Sigmoid colon (tissue), 4 donors: ENCODE data around the gene ARID5B.

Experiments used
- CTCF ChIP-seq, 4 experiments: fragments of 450-650 bp in 3 of 4; fragments of 200-600 bp in 1 of 4; IDR thresholded peaks; one replicate each; pipeline ENCODE4 v1.5.1; 2016 to 2019; ENCODE audit warnings: antibody characterized with exemption in 4 of 4, mild to moderate bottlenecking in 3 of 4, moderate library complexity in 2 of 4
- POLR2A ChIP-seq, 2 donors: fragments of 450-650 bp; IDR thresholded peaks; one replicate each; pipeline ENCODE4 v1.6.1; 2016; ENCODE audit warnings: antibody characterized with exemption in 2 of 2, mild to moderate bottlenecking in 2 of 2, moderate library complexity in 2 of 2
- POLR2AphosphoS5 ChIP-seq, 4 donors: sonication (generic); formaldehyde crosslinking; IDR thresholded peaks; one replicate each; pipeline ENCODE4 v1.6.1; 2017; ENCODE audit warnings: antibody characterized with exemption in 4 of 4

- TF ChIP-seq CTCF (IDR thresholded peaks at IDR 0.05), result no peak
- TF ChIP-seq POLR2AphosphoS5 (IDR thresholded peaks at IDR 0.05), result no peak
- TF ChIP-seq POLR2A (IDR thresholded peaks at IDR 0.05), result no peak
These were observed 157.4 kb downstream of the ARID5B start for GRCh38 chr10:62058896-62059216.
